ENCODE data around the gene SHTN1.

SHTN1 gene

GRCh38 chr10:116836083-116836482, 168.9 kb downstream of the SHTN1 start:
- Histone ChIP-seq H2AFZ (ENCODE audit: insufficient read depth, low read length, poor library complexity) (no peak overlapping the region), H3K27me3 (ENCODE audit: insufficient read depth, low read length) (no peaks in the 10 kb centered on the region), H3K27ac (ENCODE audit: low read depth, low read length) (no peak overlapping the region), H3K4ac (ENCODE audit: low read depth, low read length) (no peak overlapping the region), H3K18ac (ENCODE audit: low read length) (no peak overlapping the region), H2AK5ac (ENCODE audit: low read length) (no peak overlapping the region), H3K4me2 (ENCODE audit: low read length) (no peak overlapping the region), H3K4me3 (ENCODE audit: low read depth, low read length) (no peak overlapping the region), H4K91ac (ENCODE audit: low read depth, low read length) (no peak overlapping the region), H3K9ac (ENCODE audit: low read length) (no peak overlapping the region), H4K8ac (ENCODE audit: low read depth, low read length) (no peak overlapping the region), H4K12ac (ENCODE audit: low read depth, low read length) (no peak overlapping the region), H2BK120ac (ENCODE audit: insufficient read depth, low read length, poor library complexity) (no peak overlapping the region), H3K79me1 (ENCODE audit: low read length) (no peaks in the 10 kb centered on the region), H3K79me2 (ENCODE audit: control insufficient read depth, insufficient read depth, low read length, poor library complexity) (no peaks in the 10 kb centered on the region), H3K9me3 (ENCODE audit: insufficient read depth, low read depth, low read length) (no peaks in the 10 kb centered on the region), H2BK5ac (ENCODE audit: low read depth, low read length, poor library complexity) (no peak overlapping the region), H3K36me3 (ENCODE audit: control insufficient read depth in 1 of 2, insufficient read depth in 2 of 2, low read length in 2 of 2) (no peaks in the 10 kb centered on the region), H3K4me1 (ENCODE audit: control insufficient read depth in 1 of 2, insufficient read depth in 2 of 2, low read length in 2 of 2) (peaks cover 0 to 2% of the 10 kb centered on the region in 2 experiments), H2BK12ac (ENCODE audit: low read length) (no peak overlapping the region), H3K14ac (ENCODE audit: low read length) (no peak overlapping the region), H3K23ac (ENCODE audit: low read length) (no peak overlapping the region)
- DNase-seq, result no peak
- WGBS (ENCODE audit: extremely low coverage, insufficient coverage, insufficient read length), result no CpG with 5 or more reads among the region's 4 CpGs

GRCh38 chr10:116835658-116836057, 169.3 kb downstream of the SHTN1 start:
- H2BK12ac ChIP-seq (ENCODE audit: low read length), result no peak overlapping the region
- H3K36me3 ChIP-seq (ENCODE audit: control insufficient read depth in 1 of 2, insufficient read depth in 2 of 2, low read length in 2 of 2), result no peaks in the 10 kb centered on the region
- peaks cover 0 to 2% of the 10 kb centered on the region in 2 experiments for H3K4me1 ChIP-seq (ENCODE audit: control insufficient read depth in 1 of 2, insufficient read depth in 2 of 2, low read length in 2 of 2)
- no peak overlapping the region for H2BK5ac ChIP-seq (ENCODE audit: low read depth, low read length, poor library complexity)
- no peak overlapping the region for H3K18ac ChIP-seq (ENCODE audit: low read length)
- no peaks in the 10 kb centered on the region for H3K9me3 ChIP-seq (ENCODE audit: insufficient read depth, low read depth, low read length)
- H3K27ac ChIP-seq (ENCODE audit: low read depth, low read length), result no peak overlapping the region
- H3K23ac ChIP-seq (ENCODE audit: low read length), result no peak overlapping the region
- H3K14ac ChIP-seq (ENCODE audit: low read length), result no peak overlapping the region
- H3K79me1 ChIP-seq (ENCODE audit: low read length), result no peaks in the 10 kb centered on the region
- no peak overlapping the region for H2AK5ac ChIP-seq (ENCODE audit: low read length)
- H4K8ac ChIP-seq (ENCODE audit: low read depth, low read length), result no peak overlapping the region
- H3K4me2 ChIP-seq (ENCODE audit: low read length), result no peak overlapping the region
- H3K27me3 ChIP-seq (ENCODE audit: insufficient read depth, low read length), result no peaks in the 10 kb centered on the region
- WGBS (ENCODE audit: extremely low coverage, insufficient coverage, insufficient read length), result no CpG with 5 or more reads among the region's 7 CpGs
- no peak overlapping the region for H2BK120ac ChIP-seq (ENCODE audit: insufficient read depth, low read length, poor library complexity)
- no peak overlapping the region for H4K12ac ChIP-seq (ENCODE audit: low read depth, low read length)
- no peak overlapping the region for H3K4me3 ChIP-seq (ENCODE audit: low read depth, low read length)
- H3K79me2 ChIP-seq (ENCODE audit: control insufficient read depth, insufficient read depth, low read length, poor library complexity), result no peaks in the 10 kb centered on the region
- H2AFZ ChIP-seq (ENCODE audit: insufficient read depth, low read length, poor library complexity), result no peak overlapping the region
- DNase-seq, result no peak
- no peak overlapping the region for H3K9ac ChIP-seq (ENCODE audit: low read length)
- no peak overlapping the region for H3K4ac ChIP-seq (ENCODE audit: low read depth, low read length)
- no peak overlapping the region for H4K91ac ChIP-seq (ENCODE audit: low read depth, low read length)

- Histone ChIP-seq H2BK120ac (ENCODE audit: insufficient read depth, low read length, poor library complexity) (no peak overlapping the region), H2BK5ac (ENCODE audit: low read depth, low read length, poor library complexity) (no peak overlapping the region), H3K27ac (ENCODE audit: low read depth, low read length) (no peak overlapping the region), H2BK12ac (ENCODE audit: low read length) (no peak overlapping the region), H3K9ac (ENCODE audit: low read length) (no peak overlapping the region), H3K79me1 (ENCODE audit: low read length) (no peaks in the 10 kb centered on the region), H3K36me3 (ENCODE audit: control insufficient read depth in 1 of 2, insufficient read depth in 2 of 2, low read length in 2 of 2) (no peaks in the 10 kb centered on the region), H3K4ac (ENCODE audit: low read depth, low read length) (no peak overlapping the region), H3K23ac (ENCODE audit: low read length) (no peak overlapping the region), H3K4me1 (ENCODE audit: control insufficient read depth in 1 of 2, insufficient read depth in 2 of 2, low read length in 2 of 2) (peaks cover 0 to 2% of the 10 kb centered on the region in 2 experiments), H4K91ac (ENCODE audit: low read depth, low read length) (no peak overlapping the region), H3K4me3 (ENCODE audit: low read depth, low read length) (no peak overlapping the region), H2AK5ac (ENCODE audit: low read length) (no peak overlapping the region), H2AFZ (ENCODE audit: insufficient read depth, low read length, poor library complexity) (no peak overlapping the region), H3K9me3 (ENCODE audit: insufficient read depth, low read depth, low read length) (no peaks in the 10 kb centered on the region), H3K4me2 (ENCODE audit: low read length) (no peak overlapping the region), H3K18ac (ENCODE audit: low read length) (no peak overlapping the region), H3K14ac (ENCODE audit: low read length) (no peak overlapping the region), H4K12ac (ENCODE audit: low read depth, low read length) (no peak overlapping the region), H3K79me2 (ENCODE audit: control insufficient read depth, insufficient read depth, low read length, poor library complexity) (no peaks in the 10 kb centered on the region), H3K27me3 (ENCODE audit: insufficient read depth, low read length) (no peaks in the 10 kb centered on the region), H4K8ac (ENCODE audit: low read depth, low read length) (no peak overlapping the region)
- DNase-seq, result no peak
- WGBS (ENCODE audit: extremely low coverage, insufficient coverage, insufficient read length), result no CpG with 5 or more reads among the region's 17 CpGs
Measured at GRCh38 chr10:116833986-116834985, 170.7 kb downstream of the SHTN1 start.

- no peak overlapping the region for H3K18ac ChIP-seq (ENCODE audit: low read length)
- no peak overlapping the region for H4K8ac ChIP-seq (ENCODE audit: low read depth, low read length)
Measured at GRCh38 chr10:116831790-116832189, 173.2 kb downstream of the SHTN1 start.

More at GRCh38 chr10:116831790-116832189, 173.2 kb downstream of the SHTN1 start:
- H3K27ac ChIP-seq (ENCODE audit: low read depth, low read length), result no peak overlapping the region
- no peak overlapping the region for H3K9ac ChIP-seq (ENCODE audit: low read length)
- no peak overlapping the region for H2AFZ ChIP-seq (ENCODE audit: insufficient read depth, low read length, poor library complexity)
- no CpG with 5 or more reads among the region's 10 CpGs for WGBS (ENCODE audit: extremely low coverage, insufficient coverage, insufficient read length)
- no peaks in the 10 kb centered on the region for H3K9me3 ChIP-seq (ENCODE audit: insufficient read depth, low read depth, low read length)
- DNase-seq, result no peak
- no peak overlapping the region for H2AK5ac ChIP-seq (ENCODE audit: low read length)
- H3K4me1 ChIP-seq (ENCODE audit: control insufficient read depth in 1 of 2, insufficient read depth in 2 of 2, low read length in 2 of 2), result peaks cover 0 to 2% of the 10 kb centered on the region in 2 experiments
- no peak overlapping the region for H2BK12ac ChIP-seq (ENCODE audit: low read length)
- no peak overlapping the region for H3K14ac ChIP-seq (ENCODE audit: low read length)
- no peak overlapping the region for H2BK5ac ChIP-seq (ENCODE audit: low read depth, low read length, poor library complexity)
- no peak overlapping the region for H3K4me3 ChIP-seq (ENCODE audit: low read depth, low read length)
- no peak overlapping the region for H2BK120ac ChIP-seq (ENCODE audit: insufficient read depth, low read length, poor library complexity)
- no peak overlapping the region for H4K91ac ChIP-seq (ENCODE audit: low read depth, low read length)
- no peak overlapping the region for H4K12ac ChIP-seq (ENCODE audit: low read depth, low read length)
- H3K27me3 ChIP-seq (ENCODE audit: insufficient read depth, low read length), result no peaks in the 10 kb centered on the region
- no peak overlapping the region for H3K4me2 ChIP-seq (ENCODE audit: low read length)
- H3K36me3 ChIP-seq (ENCODE audit: control insufficient read depth in 1 of 2, insufficient read depth in 2 of 2, low read length in 2 of 2), result no peaks in the 10 kb centered on the region
- H3K79me2 ChIP-seq (ENCODE audit: control insufficient read depth, insufficient read depth, low read length, poor library complexity), result no peaks in the 10 kb centered on the region
- no peak overlapping the region for H3K23ac ChIP-seq (ENCODE audit: low read length)
- H3K4ac ChIP-seq (ENCODE audit: low read depth, low read length), result no peak overlapping the region
- H3K79me1 ChIP-seq (ENCODE audit: low read length), result no peaks in the 10 kb centered on the region
